Measurements from ENCODE around the gene RNF39.

The RNF39 gene

GRCh38 chr6:30097902-30098768 is 22.6 kb upstream of the RNF39 start:
- in situ Hi-C loops (cut with MboI; ENCODE audit: low sequenced_read_pairs) = no loop called here

GRCh38 chr6:30096829-30097228 is 21.3 kb upstream of the RNF39 start:
- in situ Hi-C loops (cut with MboI; ENCODE audit: low sequenced_read_pairs) = no loop called here

GRCh38 chr6:30093951-30094661 is 18.5 kb upstream of the RNF39 start:
- in situ Hi-C loops (cut with MboI; ENCODE audit: low sequenced_read_pairs) = no loop called here

- in situ Hi-C loops (cut with MboI; ENCODE audit: low sequenced_read_pairs) = no loop called here
Observed at GRCh38 chr6:30092852-30093543, 17.4 kb upstream of the RNF39 start.

DNA sequence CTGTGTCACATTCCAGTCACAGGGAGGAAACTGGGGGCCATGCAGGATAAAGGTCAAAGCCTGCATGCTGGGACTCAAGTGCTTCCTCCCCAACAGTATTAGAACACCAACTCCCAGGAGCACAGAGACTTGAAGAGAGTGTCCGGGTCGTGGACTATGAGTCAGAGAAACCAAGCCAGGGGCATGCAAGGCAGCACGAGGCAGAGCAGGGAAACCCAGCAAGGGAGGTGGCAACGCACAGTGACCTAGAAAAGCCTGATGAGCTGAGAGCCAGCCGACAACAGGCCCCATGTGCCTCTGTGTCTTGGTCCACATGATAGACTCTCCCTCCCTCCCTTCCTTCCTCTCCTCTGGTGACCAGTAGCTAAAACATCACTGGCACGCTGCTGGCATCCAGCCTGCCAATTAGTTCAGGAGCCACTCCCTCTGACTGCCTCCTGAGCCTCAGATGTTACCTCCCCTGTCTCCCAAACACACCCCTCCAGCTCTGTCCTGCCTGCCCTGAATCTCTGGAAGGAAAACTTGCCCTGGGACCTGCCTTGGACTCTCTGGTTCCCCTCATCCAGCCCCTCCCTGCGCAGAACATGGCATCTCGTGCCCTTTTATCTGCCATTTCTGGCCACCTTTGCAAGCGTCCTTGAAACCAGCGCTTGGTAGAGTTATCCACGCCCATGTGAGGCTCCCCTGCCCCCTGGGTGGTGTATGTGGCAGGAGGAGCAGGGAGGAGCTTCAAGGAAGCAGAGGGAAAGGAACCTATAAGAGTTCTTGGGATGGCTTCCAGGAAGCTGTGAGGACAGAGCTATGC is 16.2 kb upstream of the RNF39 start:
- in situ Hi-C loops (cut with MboI; ENCODE audit: low sequenced_read_pairs) = no loop called here

GRCh38 chr6:30087876-30088275 is 12.3 kb upstream of the RNF39 start:
- in situ Hi-C loops (cut with MboI; ENCODE audit: low sequenced_read_pairs) = no loop called here

- in situ Hi-C loops (cut with MboI; ENCODE audit: low sequenced_read_pairs) = no loop called here
Observed at GRCh38 chr6:30077218-30077617, 1.6 kb upstream of the RNF39 start.

DNA sequence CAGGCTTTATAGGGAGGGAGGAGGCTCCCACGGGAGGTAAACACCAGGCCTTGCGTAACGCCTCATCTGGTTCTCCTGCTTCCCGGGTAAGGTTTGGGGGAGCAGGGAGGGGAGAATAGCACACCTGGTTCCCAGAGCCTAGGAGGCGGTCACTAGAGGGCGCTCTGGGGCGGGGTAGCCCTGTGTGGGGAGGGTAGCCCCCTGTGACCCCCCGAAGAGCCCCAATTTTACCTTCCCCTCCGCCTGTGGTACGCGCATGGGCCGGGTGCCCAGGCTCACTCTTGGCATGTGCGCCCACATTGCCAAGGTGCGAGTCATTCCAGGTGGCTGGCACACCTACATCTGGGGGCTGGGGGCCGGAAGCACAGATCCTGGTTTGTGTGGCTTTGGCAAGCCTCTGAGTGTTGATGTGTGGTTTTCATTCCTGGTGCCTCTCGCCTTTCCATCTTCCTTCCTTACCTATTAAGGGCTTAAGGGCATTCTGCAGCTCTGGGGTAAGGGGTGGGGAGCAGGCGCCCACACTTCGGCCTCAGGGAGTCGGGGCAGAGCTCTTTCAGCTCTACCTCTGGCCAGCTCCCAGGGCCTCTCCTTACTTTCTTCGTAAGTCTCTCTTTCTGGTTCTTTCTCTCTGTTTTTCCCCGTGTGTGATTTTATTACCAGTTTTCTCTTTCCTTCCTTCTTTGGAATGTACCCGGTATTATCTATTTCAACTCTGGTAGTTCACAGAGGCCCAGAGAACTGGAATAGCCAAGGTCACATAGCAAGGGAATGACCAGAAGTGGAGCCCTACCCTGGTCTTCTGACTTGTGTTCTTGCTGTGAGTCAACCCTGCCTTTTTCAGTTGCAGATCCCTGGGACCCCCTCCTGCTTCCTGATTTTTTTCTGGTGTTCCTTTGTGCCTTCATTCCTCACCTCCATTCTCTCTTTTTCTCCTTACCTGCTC is 492 bp upstream of the RNF39 start:
- in situ Hi-C loops (cut with MboI; ENCODE audit: low sequenced_read_pairs) = no loop called here

DNA sequence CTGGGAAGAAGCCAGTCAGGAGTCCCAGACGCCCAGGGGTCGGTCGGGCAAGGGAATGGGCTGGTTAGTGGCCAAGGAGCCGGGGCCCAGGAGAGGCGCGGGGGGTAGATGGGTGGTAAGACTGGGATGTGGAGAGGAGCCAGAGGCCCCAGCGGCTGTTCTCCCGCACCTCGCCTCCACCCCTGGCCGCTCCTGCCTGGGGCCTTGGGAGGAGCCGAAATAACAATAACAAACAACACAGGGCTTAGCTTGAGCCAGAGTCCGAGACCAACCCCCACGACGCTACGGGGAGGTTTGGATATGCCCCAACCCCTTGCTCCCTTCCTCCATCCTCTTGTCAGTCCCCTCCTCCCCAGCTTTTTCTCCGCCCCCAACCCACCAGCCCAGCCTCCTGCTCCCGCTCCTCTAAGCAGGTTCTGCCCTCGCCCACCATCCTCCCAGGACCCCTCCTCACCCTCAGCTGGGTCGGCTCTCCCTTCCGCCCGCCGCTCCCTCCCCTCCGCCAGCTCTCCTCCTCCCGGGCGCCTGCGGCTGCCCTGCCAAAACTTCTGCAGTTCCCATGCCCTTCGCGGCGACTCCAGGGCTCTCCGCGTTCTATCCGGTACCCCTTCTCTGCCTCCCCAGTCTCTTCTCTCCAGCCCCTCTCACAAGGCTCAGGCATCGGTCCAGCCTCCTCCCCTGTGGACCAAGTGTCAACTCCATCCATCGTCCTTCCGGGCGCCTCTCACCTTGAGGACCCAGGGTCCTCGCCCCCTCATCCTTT is 1.1 kb downstream of the RNF39 start:
- in situ Hi-C loops (cut with MboI; ENCODE audit: low sequenced_read_pairs) = no loop called here

GRCh38 chr6:30073489-30074235 is 1.9 kb downstream of the RNF39 start:
- in situ Hi-C loops (cut with MboI; ENCODE audit: low sequenced_read_pairs) = no loop called here

DNA sequence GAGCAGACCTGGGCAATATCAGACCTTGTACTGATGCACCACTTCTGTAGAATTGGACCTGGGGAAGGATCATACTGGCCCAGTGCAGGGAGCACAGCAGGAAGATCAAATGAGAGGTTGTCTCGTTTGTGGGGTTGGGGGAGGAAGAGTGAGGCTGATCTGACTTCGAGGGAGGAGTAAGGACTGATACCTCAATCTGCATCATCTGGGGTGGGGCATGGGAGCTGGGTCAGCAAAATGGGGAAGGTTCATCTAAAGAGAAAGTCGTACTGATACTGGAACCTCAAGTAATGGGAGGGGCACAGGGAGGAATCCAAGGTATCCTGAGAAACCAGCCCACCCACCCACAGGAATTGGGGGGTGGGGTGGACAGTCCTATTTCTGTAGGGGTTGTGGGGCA is 3.7 kb downstream of the RNF39 start:
- in situ Hi-C loops (cut with MboI; ENCODE audit: low sequenced_read_pairs) = no loop called here

DNA sequence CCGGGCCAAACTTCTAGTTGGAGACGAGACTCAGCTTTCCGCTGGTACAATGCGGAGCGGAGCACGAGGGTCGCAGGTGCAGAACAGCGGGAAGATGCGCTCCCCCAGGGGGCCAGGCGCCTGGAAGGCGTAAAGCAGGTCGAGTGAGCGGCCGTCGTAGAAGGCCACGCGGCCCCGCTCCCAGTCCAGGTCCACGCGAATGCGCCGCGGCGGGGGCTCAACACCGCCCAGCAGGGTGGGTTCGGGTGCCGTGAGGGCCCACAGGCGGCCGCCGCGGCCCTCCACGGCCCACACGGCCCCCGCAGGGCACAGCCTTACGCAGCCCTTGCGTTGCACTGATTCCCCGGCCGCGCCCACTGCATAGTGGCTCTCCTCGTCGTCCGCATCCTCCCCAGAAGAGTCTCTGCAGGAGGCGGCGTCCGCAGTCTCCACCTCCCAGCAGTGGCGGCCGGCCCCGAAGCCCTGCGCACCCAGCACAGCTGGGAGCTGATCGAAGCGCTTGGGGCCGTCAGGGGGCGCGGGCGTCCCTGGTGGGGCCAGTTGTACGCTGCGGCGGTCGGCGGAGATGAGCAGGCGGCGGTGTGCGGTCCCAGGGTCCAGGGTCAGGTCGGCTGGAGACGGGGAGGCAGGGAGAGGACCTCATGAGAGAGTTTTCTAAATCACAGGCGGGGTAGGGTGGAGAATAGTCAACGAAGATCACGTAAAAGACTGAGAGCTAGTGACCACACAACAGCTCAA is 4.3 kb downstream of the RNF39 start:
- in situ Hi-C loops (cut with MboI; ENCODE audit: low sequenced_read_pairs) = no loop called here

DNA sequence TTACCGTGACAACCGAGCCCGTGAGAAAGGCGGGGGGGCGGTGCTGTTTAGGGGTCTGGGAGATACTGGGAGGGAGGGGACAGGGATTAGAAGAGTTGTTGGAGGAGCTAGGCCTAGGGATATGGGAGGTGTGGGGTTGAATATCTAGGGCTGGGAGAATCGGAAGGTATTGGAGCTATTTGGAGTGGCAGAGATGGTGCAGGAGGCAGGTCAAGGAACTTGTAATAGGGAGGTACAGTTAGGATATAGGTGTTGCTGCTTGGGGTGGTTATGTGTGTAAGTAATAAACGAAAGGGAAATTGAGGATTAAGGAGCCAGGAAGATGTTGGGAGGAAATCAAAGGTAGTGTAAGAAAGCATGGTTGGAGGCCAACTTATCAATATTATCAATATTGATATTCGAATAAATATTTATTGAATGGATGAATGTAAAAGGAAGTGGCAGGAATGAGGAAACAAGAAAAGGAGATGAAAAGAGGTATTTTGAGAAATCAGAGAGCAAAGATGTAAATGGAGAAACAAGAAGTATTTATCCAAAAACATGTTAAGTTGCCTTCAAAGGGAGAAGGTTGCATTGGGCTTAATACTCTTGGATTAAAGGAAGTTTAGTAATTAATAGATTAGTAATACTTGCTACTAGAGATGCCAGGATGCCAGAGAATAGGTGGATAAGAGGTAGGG is 8.0 kb downstream of the RNF39 start:
- in situ Hi-C loops (cut with MboI; ENCODE audit: low sequenced_read_pairs) = no loop called here

- in situ Hi-C loops (cut with MboI; ENCODE audit: low sequenced_read_pairs) = no loop called here
Observed at GRCh38 chr6:30066577-30067459, 8.8 kb downstream of the RNF39 start, which contains the start of gene PPP1R11. Gene PPP1R11 (plus strand): TSS chr6:30067198. CDS start chr6:30067411, 213 bp downstream.

- in situ Hi-C loops (cut with MboI; ENCODE audit: low sequenced_read_pairs) = no loop called here
Observed at GRCh38 chr6:30066082-30066481, 9.5 kb downstream of the RNF39 start.

- in situ Hi-C loops (cut with MboI; ENCODE audit: low sequenced_read_pairs) = no loop called here
Observed at GRCh38 chr6:30063315-30063714, 12.3 kb downstream of the RNF39 start.
